Measurements from ENCODE around the gene USP25. TPM values are rescaled to one million over a fixed set of nuclear protein-coding genes. Genes with fewer than 3 reads are reported as not detected.
A peak's percentile ranks its signal among the peaks of the same experiment; 100 is the strongest.
"Not testable (repeated sequence)": the region's sequence is repeated elsewhere in the genome, so short reads cannot be mapped to it uniquely, and the experiment has no call there.

The USP25 gene
- total RNA-seq, 2 experiments from 2014 or later, result 31.8 to 35.8 TPM

DNA sequence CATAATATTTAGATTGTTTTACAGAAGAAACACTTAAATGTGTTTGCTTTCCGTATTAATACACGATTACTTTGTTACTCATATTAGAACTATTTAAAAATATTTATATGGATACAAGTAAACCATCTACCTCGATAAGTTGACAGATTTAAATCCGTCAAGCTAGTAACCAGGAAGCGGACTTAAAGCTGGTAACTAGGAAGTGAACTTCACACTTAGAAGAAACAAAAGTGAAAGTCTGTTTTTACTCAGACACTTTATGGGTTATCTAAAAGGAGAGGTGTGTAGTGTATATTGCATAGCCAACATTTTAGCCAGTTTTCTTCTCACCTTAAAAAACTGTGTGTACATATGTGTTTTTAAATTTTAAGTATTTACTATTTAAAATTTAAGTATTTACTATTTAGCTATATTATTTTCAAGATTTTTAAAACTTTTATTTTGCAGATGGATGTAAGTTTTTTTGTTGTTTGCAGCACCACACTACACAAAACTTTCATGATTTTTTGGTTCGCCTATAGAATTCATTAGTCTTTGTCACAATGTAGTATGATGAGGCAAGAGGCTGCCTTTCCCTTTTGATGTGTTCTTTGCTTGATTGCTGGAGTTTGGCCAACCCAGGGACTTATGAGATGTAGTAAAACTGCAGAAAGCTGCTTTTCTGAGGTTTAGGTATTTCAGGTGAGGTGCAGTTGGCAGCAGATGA lies 2.7 kb downstream of the USP25 start:
- peaks cover 2% of the 10 kb centered on the region for H3K27me3 Mint-ChIP-seq
- ChIA-PET CTCF (interaction anchor here (0.9 to 1.0 kb wide), 3 partner anchors 10 to 43 kb away, joined by 3 to 6 read pairs (median 3); no protein-coding TSS in a partner anchor), POLR2A (no interaction called here)
- H3K36me3 Mint-ChIP-seq (ENCODE audit: low read depth), result peaks cover 4% of the 10 kb centered on the region
- intact Hi-C loops (cut with DNase I, micrococcal nuclease), result loop anchor here (2.0 to 10.0 kb wide), 8 partner anchors 65 to 1880 kb away; partner anchors contain the start of genes BTG3 (in 1 of the 2), HSPA13 (in 1 of the 2), NRIP1 (in 1 of the 2) and SAMSN1 (in 1 of the 2)
- H3K4me1 Mint-ChIP-seq, result peaks cover 49% of the 10 kb centered on the region
- H3K4me3 Mint-ChIP-seq, result peak overlapping the region; percentile 90
- peak; percentile 40 for ATAC-seq
- H3K27ac Mint-ChIP-seq, result peak overlapping the region; percentile 74
- no peaks in the 10 kb centered on the region for H3K9me3 Mint-ChIP-seq (ENCODE audit: low read depth)
- peak; percentile 25 for DNase-seq

DNA sequence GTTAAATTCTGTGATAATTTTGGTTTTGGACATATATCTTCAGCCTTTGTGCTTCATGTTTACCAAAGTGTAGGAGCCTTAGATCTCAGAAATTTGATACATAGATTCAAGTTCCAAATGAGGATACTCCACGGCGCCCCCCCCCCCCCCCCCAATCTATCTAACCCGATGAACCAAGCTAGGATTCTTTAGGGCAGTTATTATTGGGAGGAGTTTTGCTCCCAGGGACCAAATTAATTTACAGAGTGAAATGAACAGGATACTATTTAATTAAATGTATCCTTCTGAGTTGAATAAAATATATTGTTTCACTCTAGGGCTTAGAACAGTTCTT lies 3.2 kb downstream of the USP25 start:
- peak overlapping the region; percentile 66 for H3K4me3 Mint-ChIP-seq
- H3K4me1 Mint-ChIP-seq, result peaks cover 54% of the 10 kb centered on the region
- H3K9me3 Mint-ChIP-seq (ENCODE audit: low read depth), result no peaks in the 10 kb centered on the region
- ATAC-seq (no peak), DNase-seq (no peak)
- peak overlapping the region; percentile 72 for H3K27ac Mint-ChIP-seq
- peaks cover 6% of the 10 kb centered on the region for H3K36me3 Mint-ChIP-seq (ENCODE audit: low read depth)
- H3K27me3 Mint-ChIP-seq, result peaks cover 2% of the 10 kb centered on the region
- POLR2A ChIA-PET, result no interaction called here
- CTCF ChIA-PET, result interaction anchor here (0.9 kb wide), 1 partner anchor 9 kb away, joined by 6 read pairs; no protein-coding TSS in a partner anchor
- intact Hi-C loops (cut with DNase I, micrococcal nuclease), result loop anchor here (2.0 to 10.0 kb wide), 8 partner anchors 64 to 1879 kb away; partner anchors contain the start of genes BTG3 (in 1 of the 2), HSPA13 (in 1 of the 2), NRIP1 (in 1 of the 2) and SAMSN1 (in 1 of the 2)

DNA sequence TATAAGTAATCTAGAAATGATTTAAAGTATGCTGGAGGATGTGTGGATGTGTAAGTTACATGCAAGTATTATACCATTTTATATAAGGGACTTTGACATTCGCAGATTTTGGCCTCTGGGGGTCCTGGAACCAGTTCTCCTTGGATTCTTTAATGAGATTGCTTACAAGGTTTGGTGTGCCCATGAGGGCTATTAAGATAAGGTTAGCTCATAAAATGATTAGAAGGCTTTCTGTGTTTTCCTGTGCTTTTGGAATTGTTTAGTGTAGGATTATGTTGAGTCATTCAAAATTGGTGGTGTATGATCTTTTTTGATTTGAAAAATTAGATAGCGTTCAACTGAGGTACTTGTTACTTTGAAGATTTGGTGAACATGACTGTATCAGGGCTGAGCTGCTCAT lies 5.6 kb downstream of the USP25 start:
- intact Hi-C loops (cut with DNase I, micrococcal nuclease), result loop anchor here (2.0 to 10.0 kb wide), 2 partner anchors 13 to 1201 kb away; no protein-coding TSS in a partner anchor
- ATAC-seq (no peak), DNase-seq (no peak)
- peaks cover 77% of the 10 kb centered on the region for H3K4me1 Mint-ChIP-seq
- H3K36me3 Mint-ChIP-seq (ENCODE audit: low read depth), result peaks cover 8% of the 10 kb centered on the region
- H3K27ac Mint-ChIP-seq, result peak overlapping the region; percentile 66
- H3K4me3 Mint-ChIP-seq, result peak overlapping the region; percentile 53
- ChIA-PET CTCF (interaction anchor here (1.0 kb wide), 1 partner anchor 58 kb away, joined by 3 read pairs; no protein-coding TSS in a partner anchor), POLR2A (no interaction called here)
- no peaks in the 10 kb centered on the region for H3K9me3 Mint-ChIP-seq (ENCODE audit: low read depth)
- no peaks in the 10 kb centered on the region for H3K27me3 Mint-ChIP-seq

DNA sequence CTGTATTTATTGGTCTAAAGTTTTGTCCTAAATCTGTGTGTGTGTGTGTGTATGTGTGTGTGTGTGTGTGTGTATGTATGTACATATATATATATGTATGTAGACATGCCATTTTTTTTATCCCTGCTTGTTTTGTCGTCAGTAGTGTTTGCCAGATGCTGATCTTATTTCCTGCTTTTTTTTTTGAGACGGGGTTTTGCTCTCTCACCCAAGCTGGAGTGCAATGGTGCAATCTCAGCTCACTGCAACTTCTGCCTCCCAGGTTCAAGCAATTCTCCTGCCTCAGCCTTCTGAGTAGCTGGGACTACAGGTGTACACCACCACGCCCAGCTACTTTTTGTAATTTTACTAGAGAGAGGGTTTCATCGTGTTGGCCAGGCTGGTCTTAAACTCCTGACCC lies 6.1 kb downstream of the USP25 start:
- CTCF ChIA-PET, result interaction anchor here (1.0 kb wide), 1 partner anchor 58 kb away, joined by 3 read pairs; no protein-coding TSS in a partner anchor
- Mint-ChIP-seq H3K4me3 (peak overlapping the region; percentile 53), H3K27ac (peak overlapping the region; percentile 66), H3K4me1 (peaks cover 83% of the 10 kb centered on the region)
- H3K27me3 Mint-ChIP-seq; H3K36me3 Mint-ChIP-seq (ENCODE audit: low read depth); H3K9me3 Mint-ChIP-seq (ENCODE audit: low read depth); DNase-seq; POLR2A ChIA-PET; ATAC-seq: not testable (repeated sequence)
- intact Hi-C loops (cut with DNase I, micrococcal nuclease), result loop anchor here (2.0 to 10.0 kb wide), 3 partner anchors 13 to 1201 kb away; no protein-coding TSS in a partner anchor

DNA sequence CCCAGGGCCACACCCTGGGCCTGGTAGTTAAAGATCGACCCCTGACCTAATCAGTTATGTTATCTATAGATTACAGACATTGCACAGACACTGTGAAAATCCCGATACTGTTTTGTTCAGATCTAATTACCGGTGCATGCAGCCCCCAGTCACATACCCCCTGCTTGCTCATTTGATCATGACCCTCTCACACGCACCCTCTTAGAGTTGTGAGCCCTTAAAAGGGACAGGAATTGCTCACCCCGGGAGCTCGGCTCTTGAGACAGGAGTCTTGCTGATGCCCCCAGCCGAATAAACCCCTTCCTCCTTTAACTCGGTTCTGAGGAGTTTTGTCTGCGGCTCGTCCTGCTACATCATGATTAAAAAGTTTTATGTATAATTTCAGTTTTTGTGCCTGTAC lies 9.0 kb downstream of the USP25 start:
- intact Hi-C loops (cut with DNase I, micrococcal nuclease), result loop anchor here in 1 of 2 experiments (10.0 kb wide), 1 partner anchor 1204 kb away; no protein-coding TSS in a partner anchor
- H3K27me3 Mint-ChIP-seq; POLR2A ChIA-PET; H3K9me3 Mint-ChIP-seq (ENCODE audit: low read depth); ATAC-seq; DNase-seq; H3K4me3 Mint-ChIP-seq: not testable (repeated sequence)
- Mint-ChIP-seq H3K4me1 (peaks cover 88% of the 10 kb centered on the region), H3K27ac (peak overlapping the region; percentile 28), H3K36me3 (ENCODE audit: low read depth) (peaks cover 18% of the 10 kb centered on the region)
- CTCF ChIA-PET, result interaction anchor here (0.6 to 1.6 kb wide), 2 partner anchors 12 to 1163 kb away, joined by 3 read pairs; no protein-coding TSS in a partner anchor

DNA sequence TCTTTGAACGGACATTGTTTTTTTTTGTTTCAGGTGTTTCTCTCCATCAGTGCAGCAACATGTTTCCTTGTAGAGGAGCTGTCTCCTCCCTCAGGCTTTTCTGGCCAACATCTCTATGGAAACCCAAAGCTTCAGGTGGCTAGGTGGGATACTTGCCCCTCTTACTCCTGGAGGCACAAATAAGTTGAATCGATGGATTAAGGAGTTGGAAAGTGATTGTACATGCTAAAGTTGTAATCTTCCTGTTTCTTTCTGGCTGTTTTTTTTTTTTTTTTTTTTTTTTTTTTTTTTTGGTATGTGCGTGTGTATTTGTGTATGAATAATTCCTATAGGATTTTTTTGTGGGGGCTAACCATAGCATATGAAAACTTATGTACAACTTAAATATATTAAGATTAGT lies 10.6 kb downstream of the USP25 start:
- DNase-seq (no peak), ATAC-seq (no peak)
- Mint-ChIP-seq H3K27me3 (no peaks in the 10 kb centered on the region), H3K4me3 (no peak overlapping the region), H3K9me3 (ENCODE audit: low read depth) (no peaks in the 10 kb centered on the region), H3K36me3 (ENCODE audit: low read depth) (peaks cover 19% of the 10 kb centered on the region), H3K4me1 (peaks cover 74% of the 10 kb centered on the region), H3K27ac (no peak overlapping the region)
- CTCF ChIA-PET, result no interaction called here
- POLR2A ChIA-PET, result no interaction called here
- intact Hi-C loops (cut with DNase I, micrococcal nuclease), result no loop called here

DNA sequence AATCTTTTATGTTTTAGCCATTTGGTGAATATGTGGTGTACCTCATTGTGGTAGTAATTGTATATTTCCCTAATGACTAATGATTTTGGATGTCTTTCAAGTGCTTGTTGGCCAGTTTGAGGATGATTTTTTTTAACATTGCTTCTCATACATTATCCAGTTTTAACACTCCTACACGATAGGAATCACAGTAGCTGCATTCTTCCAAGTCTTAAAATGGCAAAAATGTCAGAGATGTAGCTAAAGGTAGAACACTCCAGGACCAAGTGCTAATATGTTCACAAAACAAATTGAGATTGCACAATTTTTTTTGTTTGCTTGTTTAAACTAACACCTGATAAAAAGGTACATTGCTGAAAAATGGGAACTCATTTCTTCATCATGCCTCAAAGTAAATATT lies 11.7 kb downstream of the USP25 start:
- Mint-ChIP-seq H3K27ac (no peak overlapping the region), H3K4me1 (peaks cover 69% of the 10 kb centered on the region), H3K9me3 (ENCODE audit: low read depth) (no peaks in the 10 kb centered on the region), H3K4me3 (no peak overlapping the region), H3K36me3 (ENCODE audit: low read depth) (peaks cover 23% of the 10 kb centered on the region), H3K27me3 (no peaks in the 10 kb centered on the region)
- no peak for ATAC-seq
- ChIA-PET CTCF (interaction anchor here (1.6 kb wide), 1 partner anchor 9 kb away, joined by 6 read pairs; no protein-coding TSS in a partner anchor), POLR2A (no interaction called here)
- DNase-seq, result no peak
- intact Hi-C loops (cut with DNase I, micrococcal nuclease), result no loop called here

DNA sequence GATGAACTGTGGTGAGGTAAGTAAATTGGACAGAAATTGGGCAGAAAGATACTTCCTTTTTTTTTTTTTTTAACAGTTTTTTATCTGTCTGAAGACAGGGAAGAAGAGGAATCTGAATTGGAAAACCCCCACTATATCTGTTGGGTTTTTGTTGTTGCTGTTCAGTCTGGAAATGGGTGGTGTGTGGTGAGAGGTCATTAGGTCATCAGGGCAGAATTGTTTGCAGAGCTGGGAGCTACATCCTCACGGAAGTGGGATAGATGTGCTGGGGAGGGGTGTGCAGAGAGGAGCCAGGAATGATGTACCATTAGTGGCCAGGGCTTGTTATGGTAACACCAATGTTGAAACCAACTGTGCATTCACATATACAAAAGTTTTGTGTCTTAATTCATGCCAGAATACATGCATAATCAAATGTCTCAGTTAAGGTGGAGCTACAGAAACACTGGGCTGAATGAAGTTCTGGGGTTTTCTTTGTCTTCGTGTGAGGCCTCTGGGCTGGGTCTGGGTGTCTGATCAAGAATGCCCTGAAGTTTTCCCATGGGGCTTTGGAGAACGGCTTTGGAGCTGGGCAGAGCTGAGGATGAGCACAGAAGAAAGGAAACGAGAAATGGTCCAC lies 12.4 kb downstream of the USP25 start:
- ATAC-seq, result no peak
- CTCF ChIA-PET, result interaction anchor here (0.8 to 1.6 kb wide), 4 partner anchors 9 to 77 kb away, joined by 3 to 6 read pairs (median 4); no protein-coding TSS in a partner anchor
- POLR2A ChIA-PET, result no interaction called here
- H3K4me3 Mint-ChIP-seq, result no peak overlapping the region
- no peak for DNase-seq
- H3K27me3 Mint-ChIP-seq, result no peaks in the 10 kb centered on the region
- no peak overlapping the region for H3K27ac Mint-ChIP-seq
- peaks cover 20% of the 10 kb centered on the region for H3K36me3 Mint-ChIP-seq (ENCODE audit: low read depth)
- peaks cover 65% of the 10 kb centered on the region for H3K4me1 Mint-ChIP-seq
- H3K9me3 Mint-ChIP-seq (ENCODE audit: low read depth), result no peaks in the 10 kb centered on the region
- intact Hi-C loops (cut with DNase I, micrococcal nuclease), result no loop called here

DNA sequence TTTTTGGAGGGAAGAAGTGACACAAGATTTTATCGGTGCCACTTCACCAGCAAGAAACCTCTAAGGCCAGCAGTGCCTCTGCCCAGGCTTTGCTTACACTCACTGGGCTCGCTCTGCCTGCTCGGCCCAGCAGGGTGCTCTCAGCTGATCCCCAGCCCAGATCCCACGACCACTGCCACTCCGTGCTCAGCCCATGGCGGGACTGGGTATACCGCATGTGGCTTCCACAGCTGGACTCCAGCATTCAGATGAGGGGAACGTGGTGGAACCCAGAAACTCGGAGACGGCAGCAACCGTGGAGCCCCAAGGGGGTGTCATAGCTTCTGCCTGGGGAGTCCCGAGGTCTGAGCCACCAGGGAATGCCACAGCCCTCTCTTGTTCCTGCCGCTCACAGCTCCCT lies 12.9 kb downstream of the USP25 start:
- Mint-ChIP-seq H3K27ac (no peak overlapping the region), H3K27me3 (no peaks in the 10 kb centered on the region), H3K9me3 (ENCODE audit: low read depth) (no peaks in the 10 kb centered on the region), H3K4me1 (peaks cover 63% of the 10 kb centered on the region), H3K36me3 (ENCODE audit: low read depth) (peaks cover 18% of the 10 kb centered on the region), H3K4me3 (no peak overlapping the region)
- ATAC-seq (no peak), DNase-seq (no peak)
- CTCF ChIA-PET, result interaction anchor here (0.8 to 1.6 kb wide), 4 partner anchors 10 to 77 kb away, joined by 3 to 6 read pairs (median 4); no protein-coding TSS in a partner anchor
- intact Hi-C loops (cut with DNase I, micrococcal nuclease), result no loop called here
- POLR2A ChIA-PET, result no interaction called here

DNA sequence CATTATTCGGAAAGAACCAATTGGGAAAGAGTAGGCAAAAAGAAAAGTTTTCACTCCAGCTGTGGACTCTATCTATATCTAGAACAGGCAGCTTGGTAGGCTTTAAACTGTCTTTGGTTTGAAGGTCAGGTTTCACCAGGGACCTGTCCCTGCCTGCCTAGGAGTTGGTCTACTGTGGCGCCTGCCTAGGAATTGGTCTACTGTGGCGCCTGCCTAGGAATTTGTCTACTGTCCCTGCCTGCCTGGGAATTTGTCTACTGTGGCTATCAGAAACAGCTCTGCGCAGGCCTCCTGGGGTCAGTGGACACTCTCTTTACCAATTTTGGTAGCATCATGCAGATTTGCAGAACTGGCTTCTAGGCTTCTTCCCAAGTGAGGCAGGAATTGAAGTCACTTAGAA lies 13.8 kb downstream of the USP25 start:
- POLR2A ChIA-PET, result no interaction called here
- ATAC-seq (no peak), DNase-seq (no peak)
- intact Hi-C loops (cut with DNase I, micrococcal nuclease), result no loop called here
- CTCF ChIA-PET, result interaction anchor here (0.6 to 1.2 kb wide), 2 partner anchors 35 to 1841 kb away, joined by 3 to 5 read pairs; no protein-coding TSS in a partner anchor
- Mint-ChIP-seq H3K27me3 (no peaks in the 10 kb centered on the region), H3K9me3 (ENCODE audit: low read depth) (no peaks in the 10 kb centered on the region), H3K4me3 (no peak overlapping the region), H3K4me1 (peaks cover 60% of the 10 kb centered on the region), H3K36me3 (ENCODE audit: low read depth) (peaks cover 15% of the 10 kb centered on the region), H3K27ac (no peak overlapping the region)

DNA sequence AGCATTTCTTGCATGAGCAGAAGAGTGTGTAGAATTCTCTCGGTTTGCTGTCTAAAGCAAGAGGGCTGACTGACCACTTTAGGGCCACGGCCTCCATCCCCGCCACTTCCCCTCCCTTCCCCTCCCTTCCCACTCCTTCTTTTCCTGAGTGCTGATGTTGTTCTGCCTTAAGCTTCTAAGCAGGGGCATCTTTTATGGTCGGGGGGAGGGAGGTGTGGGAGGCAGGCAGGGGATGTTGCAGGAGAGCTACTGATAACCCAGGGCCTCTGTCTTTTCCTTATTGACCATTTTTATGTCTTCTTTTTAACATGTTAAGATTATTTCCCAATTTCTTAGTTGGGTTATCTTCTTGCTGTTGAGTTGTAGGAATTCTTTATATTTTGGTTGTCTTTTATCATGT lies 15.1 kb downstream of the USP25 start:
- H3K4me3 Mint-ChIP-seq, result no peak overlapping the region
- CTCF ChIA-PET, result no interaction called here
- peaks cover 17% of the 10 kb centered on the region for H3K36me3 Mint-ChIP-seq (ENCODE audit: low read depth)
- H3K27ac Mint-ChIP-seq, result no peak overlapping the region
- DNase-seq (no peak), ATAC-seq (no peak)
- intact Hi-C loops (cut with DNase I, micrococcal nuclease), result no loop called here
- H3K4me1 Mint-ChIP-seq, result peaks cover 62% of the 10 kb centered on the region
- H3K27me3 Mint-ChIP-seq, result no peaks in the 10 kb centered on the region
- POLR2A ChIA-PET, result no interaction called here
- no peaks in the 10 kb centered on the region for H3K9me3 Mint-ChIP-seq (ENCODE audit: low read depth)
